Natural killer cell (primary cell): Measurements from ENCODE around the gene KRTAP10-9. TPM values are rescaled to one million over a fixed set of nuclear protein-coding genes. Genes with fewer than 3 reads are reported as not detected.
A peak's percentile ranks its signal among the peaks of the same experiment; 100 is the strongest.

Experiments
- ATAC-seq, 3 donors: fragments of 150-1000 bp in 2 of 3; fragments of 200-7000 bp in 1 of 3; cut with Tn5 transposase; 1 replicate in 1 of 3; 2 replicates in 2 of 3; pipeline ENCODE4 v1.10.0; 2021; ENCODE audit warnings: mild to moderate bottlenecking in 2 of 3, moderate library complexity in 2 of 3
- DNase-seq, 2 donors: peaks; one replicate each; pipeline versions ENCODE4 v3.0.0 to v3.0.0-alpha.2; 2013 to 2021; ENCODE audit warnings: mixed read lengths in 1 of 2
- H3K27ac ChIP-seq: one replicate; pipeline ENCODE4 v1.5.1; 2013; ENCODE audit warnings: mild to moderate bottlenecking, low read length
- H3K27me3 ChIP-seq: one replicate; pipeline ENCODE4 v1.6.1; 2013; ENCODE audit warnings: low read length; ENCODE audit not compliant: control insufficient read depth, insufficient read depth
- H3K36me3 ChIP-seq: one replicate; pipeline ENCODE4 v1.6.1; 2013; ENCODE audit warnings: low read length; ENCODE audit not compliant: control insufficient read depth, insufficient read depth
- H3K4me1 ChIP-seq: one replicate; pipeline ENCODE4 v1.6.1; 2013; ENCODE audit warnings: low read length; ENCODE audit not compliant: control insufficient read depth, insufficient read depth
- H3K4me3 ChIP-seq: one replicate; pipeline ENCODE4 v1.5.1; 2013; ENCODE audit warnings: low read length
- H3K9me3 ChIP-seq: one replicate; pipeline ENCODE4 v1.6.1; 2013; ENCODE audit warnings: low read length; ENCODE audit not compliant: control insufficient read depth, insufficient read depth
- H3K27ac Mint-ChIP-seq, 2 donors: one replicate each; pipeline ENCODE4 v1.8.0; 2022; ENCODE audit warnings: mild to moderate bottlenecking in 2 of 2, mixed read lengths in 2 of 2, moderate library complexity in 1 of 2
- H3K27me3 Mint-ChIP-seq, 2 donors: one replicate each; pipeline ENCODE4 v1.8.0; 2022; ENCODE audit warnings: low read depth in 2 of 2, mixed read lengths in 2 of 2
- H3K36me3 Mint-ChIP-seq: one replicate; pipeline ENCODE4 v1.8.0; 2022; ENCODE audit warnings: mixed read lengths
- H3K4me1 Mint-ChIP-seq, 2 donors: one replicate each; pipeline ENCODE4 v1.8.0; 2022; ENCODE audit warnings: mixed read lengths in 2 of 2
- H3K4me3 Mint-ChIP-seq: one replicate; pipeline ENCODE4 v1.8.0; 2022; ENCODE audit warnings: mild to moderate bottlenecking, moderate library complexity, mixed read lengths
- H3K9me3 Mint-ChIP-seq, 2 donors: one replicate each; pipeline ENCODE4 v1.8.0; 2022; ENCODE audit warnings: mixed read lengths in 2 of 2
- CTCF ChIP-seq: fragments of 200-600 bp; IDR thresholded peaks from one replicate; pipeline ENCODE4 v1.8.0; 2022; ENCODE audit warnings: antibody characterized with exemption
- WGBS: methylation state at CpG from one replicate; pipeline ENCODE4 v1.1.7; 2013; ENCODE audit warnings: missing lambda C conversion rate; ENCODE audit not compliant: insufficient coverage; 5-methylcytosine and 5-hydroxymethylcytosine counted together
- intact Hi-C: fragments of 100-400 bp; cut with micrococcal nuclease; formaldehyde crosslinking; loops from one replicate; pipeline ENCODE4 v1.14.2; 2022
- total RNA-seq, 4 donors: library from RNA; stranded (reverse); fragments of 120-200 nt in 1 of 4; gene quantifications; one replicate each; pipeline versions ENCODE4 v1.2.3 to v1.2.4, GENCODE V29; 2013 to 2022

Gene KRTAP10-9
- total RNA-seq, 3 donors from 2014 or later (not counting 1 experiment from before 2014, with no cell fraction given), result not detected

- WGBS, result 45% methylated on average over 2 of the region's 2 CpGs
- intact Hi-C loops, result no loop called here
- Mint-ChIP-seq H3K36me3 (peaks cover 34% of the 10 kb centered on the region), H3K4me3 (peak overlapping the region; percentile 51), H3K27ac (peak overlapping the region; percentile 79), H3K9me3 (peaks cover 9 to 22% of the 10 kb centered on the region in 2 donors), H3K27me3 (peaks cover 3 to 10% of the 10 kb centered on the region in 2 donors), H3K4me1 (peaks cover 36 to 46% of the 10 kb centered on the region in 2 donors)
- Histone ChIP-seq H3K27me3 (no peaks in the 10 kb centered on the region), H3K9me3 (peaks cover 22% of the 10 kb centered on the region), H3K4me3 (no peak overlapping the region), H3K4me1 (peaks cover 52% of the 10 kb centered on the region), H3K27ac (peak overlapping the region; percentile 26), H3K36me3 (no peaks in the 10 kb centered on the region)
- ATAC-seq, result no peak
- TF ChIP-seq CTCF, result no peak
- DNase-seq, result peak in 1 of 2 donors; percentile 28
Observed at GRCh38 chr21:44630440-44630839, 3.5 kb downstream of the KRTAP10-9 start.

- no peak for TF ChIP-seq CTCF
- Histone ChIP-seq H3K27me3 (no peaks in the 10 kb centered on the region), H3K4me3 (no peak overlapping the region), H3K4me1 (peaks cover 36% of the 10 kb centered on the region), H3K36me3 (no peaks in the 10 kb centered on the region), H3K9me3 (peaks cover 22% of the 10 kb centered on the region), H3K27ac (no peak overlapping the region)
- intact Hi-C loops, result no loop called here
- no peak for ATAC-seq
- DNase-seq, result no peak
- no peak overlapping the region for H3K4me3 Mint-ChIP-seq
- peaks cover 9 to 22% of the 10 kb centered on the region in 2 donors for H3K9me3 Mint-ChIP-seq
- no peak overlapping the region for H3K27ac Mint-ChIP-seq
- H3K27me3 Mint-ChIP-seq, result peaks cover 3 to 17% of the 10 kb centered on the region in 2 donors
- 100% methylated on average over 1 of the region's 1 CpG for WGBS
- peaks cover 24 to 29% of the 10 kb centered on the region in 2 donors for H3K4me1 Mint-ChIP-seq
- peaks cover 34% of the 10 kb centered on the region for H3K36me3 Mint-ChIP-seq
Observed at GRCh38 chr21:44632067-44632466, 5.2 kb downstream of the KRTAP10-9 start.

GRCh38 chr21:44636209-44637017 is 9.5 kb downstream of the KRTAP10-9 start:
- ATAC-seq (no peak), DNase-seq (no peak)
- no peak overlapping the region for H3K4me3 Mint-ChIP-seq
- Histone ChIP-seq H3K27ac (no peak overlapping the region), H3K27me3 (no peaks in the 10 kb centered on the region), H3K4me1 (no peaks in the 10 kb centered on the region), H3K4me3 (no peak overlapping the region), H3K36me3 (no peaks in the 10 kb centered on the region), H3K9me3 (peaks cover 10% of the 10 kb centered on the region)
- peaks cover 3 to 20% of the 10 kb centered on the region in 2 donors for H3K9me3 Mint-ChIP-seq
- no peak for TF ChIP-seq CTCF
- no peak overlapping the region for H3K27ac Mint-ChIP-seq
- intact Hi-C loops, result no loop called here
- WGBS, result 90% methylated on average over 14 of the region's 15 CpGs
- peaks cover 0 to 5% of the 10 kb centered on the region in 2 donors for H3K4me1 Mint-ChIP-seq
- peaks cover 18% of the 10 kb centered on the region for H3K36me3 Mint-ChIP-seq
- H3K27me3 Mint-ChIP-seq, result peaks cover 16 to 26% of the 10 kb centered on the region in 2 donors
